MM.1S (cell line): ENCODE measurements around the gene SHISA5.

Source experiments
- DNase-seq: peaks from one replicate; pipeline ENCODE4 v3.0.0-alpha.2; 2015
- H2AFZ ChIP-seq: fragments of 300-600 bp; sonication (generic); 2 replicates; pipeline ENCODE4 v1.6.0; 2016; ENCODE audit warnings: antibody characterized with exemption, low read length
- H3F3A ChIP-seq: fragments of 300-600 bp; sonication (generic); 2 replicates; pipeline ENCODE4 v1.6.1; 2016; ENCODE audit warnings: mild to moderate bottlenecking, antibody characterized with exemption, low read length, moderate library complexity, mixed read lengths; ENCODE audit not compliant: insufficient read depth
- H3K27ac ChIP-seq: fragments of 300-600 bp; sonication (generic); 2 replicates; pipeline ENCODE4 v1.5.1; 2016; ENCODE audit warnings: mild to moderate bottlenecking, low read length
- H3K27me3 ChIP-seq: fragments of 300-600 bp; sonication (generic); replicated peaks from 2 replicates; pipeline ENCODE4 v1.6.0; 2016; ENCODE audit warnings: low read length; ENCODE audit not compliant: insufficient read depth
- H3K36me3 ChIP-seq: fragments of 300-600 bp; sonication (generic); replicated peaks from 2 replicates; pipeline ENCODE4 v1.6.1; 2016; ENCODE audit warnings: mild to moderate bottlenecking, low read length, mixed read lengths; ENCODE audit not compliant: insufficient read depth
- H3K4me1 ChIP-seq: fragments of 300-600 bp; sonication (generic); 2 replicates; pipeline ENCODE4 v1.6.1; 2016; ENCODE audit warnings: low read length, mixed read lengths
- H3K4me2 ChIP-seq: fragments of 300-600 bp; sonication (generic); 2 replicates; pipeline ENCODE4 v1.6.0; 2016; ENCODE audit warnings: low read depth, low read length
- H3K4me3 ChIP-seq: fragments of 300-600 bp; sonication (generic); 2 replicates; pipeline ENCODE4 v1.5.1; 2016; ENCODE audit warnings: low read length, mixed read lengths
- H3K79me2 ChIP-seq: fragments of 300-600 bp; sonication (generic); 2 replicates; pipeline ENCODE4 v1.6.1; 2016; ENCODE audit warnings: mixed run types, low read length, mixed read lengths
- H3K9ac ChIP-seq: fragments of 300-600 bp; sonication (generic); 2 replicates; pipeline ENCODE4 v1.6.1; 2016; ENCODE audit warnings: low read length, mixed read lengths
- H3K9me2 ChIP-seq: fragments of 300-600 bp; sonication (generic); replicated peaks from 2 replicates; pipeline ENCODE4 v1.6.1; 2016; ENCODE audit warnings: mild to moderate bottlenecking, low read length, mixed read lengths; ENCODE audit not compliant: insufficient read depth
- H3K9me3 ChIP-seq: fragments of 300-600 bp; sonication (generic); replicated peaks from 2 replicates; pipeline ENCODE4 v1.6.1; 2016; ENCODE audit warnings: mild to moderate bottlenecking, low read length, mixed read lengths; ENCODE audit not compliant: insufficient read depth
- H4K20me1 ChIP-seq: fragments of 300-600 bp; sonication (generic); 2 replicates; pipeline ENCODE4 v1.6.1; 2016; ENCODE audit warnings: mild to moderate bottlenecking, low read length, moderate library complexity, mixed read lengths; ENCODE audit not compliant: insufficient read depth
- CTCF ChIP-seq: fragments of 300-600 bp; sonication (generic); IDR thresholded peaks from 2 replicates; pipeline ENCODE4 v1.5.1; 2016; ENCODE audit warnings: antibody characterized with exemption, low read length, mixed read lengths
- EZH2 ChIP-seq: fragments of 300-600 bp; sonication (generic); optimal IDR thresholded peaks from 2 replicates; pipeline ENCODE3; 2017; ENCODE audit warnings: low read depth, mild to moderate bottlenecking, antibody characterized with exemption, low read length, mixed read lengths
- EZH2phosphoT487 ChIP-seq: fragments of 300-600 bp; sonication (generic); IDR thresholded peaks from 2 replicates; pipeline ENCODE4 v1.6.1; 2018; ENCODE audit warnings: antibody characterized with exemption, low read length

The SHISA5 gene

GRCh38 chr3:48500656-48501055, 3.3 kb downstream of the SHISA5 start:
- H3K36me3 ChIP-seq, result no peaks in the 10 kb centered on the region
- no peaks in the 10 kb centered on the region for H3F3A ChIP-seq
- H3K4me2 ChIP-seq, result no peak overlapping the region
- no peak for TF ChIP-seq EZH2phosphoT487
- TF ChIP-seq CTCF, result no peak
- no peak for TF ChIP-seq EZH2
- DNase-seq, result no peak
- no peaks in the 10 kb centered on the region for H3K9me2 ChIP-seq
- no peak overlapping the region for H3K27ac ChIP-seq
- no peaks in the 10 kb centered on the region for H3K9me3 ChIP-seq
- H3K9ac ChIP-seq, result no peak overlapping the region
- H4K20me1 ChIP-seq, result no peaks in the 10 kb centered on the region
- H3K79me2 ChIP-seq, result no peaks in the 10 kb centered on the region
- peaks cover 23% of the 10 kb centered on the region for H3K27me3 ChIP-seq
- no peak overlapping the region for H3K4me3 ChIP-seq
- H3K4me1 ChIP-seq, result no peaks in the 10 kb centered on the region
- no peak overlapping the region for H2AFZ ChIP-seq

- Histone ChIP-seq H3K79me2 (no peaks in the 10 kb centered on the region), H3K27me3 (no peaks in the 10 kb centered on the region), H3K36me3 (no peaks in the 10 kb centered on the region), H3K9ac (no peak overlapping the region), H3K4me2 (no peak overlapping the region), H3K9me2 (no peaks in the 10 kb centered on the region), H3K4me3 (no peak overlapping the region), H3K27ac (no peak overlapping the region), H3K9me3 (no peaks in the 10 kb centered on the region), H3F3A (no peaks in the 10 kb centered on the region), H4K20me1 (no peaks in the 10 kb centered on the region), H2AFZ (no peak overlapping the region), H3K4me1 (peaks cover 5% of the 10 kb centered on the region; the same call in 1 of the 2 replicates)
- TF ChIP-seq EZH2phosphoT487, result no peak
- TF ChIP-seq EZH2, result no peak
- TF ChIP-seq CTCF, result no peak
- no peak for DNase-seq
Measured at GRCh38 chr3:48493203-48493501, 10.8 kb downstream of the SHISA5 start.

DNA sequence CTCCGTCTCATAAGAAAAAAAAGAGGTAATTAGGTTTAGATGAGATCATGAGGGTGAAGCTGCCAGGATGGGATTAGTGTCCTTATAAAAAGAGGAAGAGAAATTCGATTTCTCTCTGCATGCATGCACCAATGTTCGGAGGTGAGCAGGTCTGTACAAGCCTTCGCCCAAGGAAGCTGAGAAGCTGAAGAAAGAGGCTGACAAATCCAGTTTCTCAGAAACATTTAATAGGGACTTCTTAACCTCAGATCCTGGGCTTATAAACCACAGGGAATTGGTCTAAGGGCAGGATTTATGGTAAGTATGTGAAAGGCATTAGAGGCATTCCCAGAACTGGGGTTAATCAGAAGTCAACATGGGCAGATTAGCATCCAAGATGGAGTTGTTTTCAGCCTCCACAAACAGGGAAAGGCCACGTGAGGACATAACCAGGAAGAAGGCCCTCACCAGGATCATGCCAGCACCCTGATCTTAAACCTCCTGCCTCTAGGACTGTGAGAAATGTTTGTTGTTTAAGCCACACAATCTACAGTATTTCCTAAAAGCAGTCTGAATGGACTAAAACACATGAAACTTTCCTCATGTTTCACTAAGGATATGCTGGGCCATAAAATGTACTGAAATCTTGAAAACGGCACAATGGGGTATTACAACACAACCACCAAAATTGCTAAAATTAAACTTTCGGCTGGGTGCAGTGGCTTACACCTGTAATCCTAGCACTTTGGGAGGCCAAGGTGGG, 11.3 kb downstream of the SHISA5 start:
- Histone ChIP-seq H3K9me3 (no peaks in the 10 kb centered on the region), H3K4me2 (no peak overlapping the region), H3K27me3 (0 out of 2 replicates have a peak, but pooled peaks cover 3% of the 10 kb centered on the region), H3K4me3 (no peak overlapping the region), H3F3A (no peaks in the 10 kb centered on the region), H3K4me1 (peaks cover 5% of the 10 kb centered on the region; the same call in 1 of the 2 replicates), H3K79me2 (no peaks in the 10 kb centered on the region), H4K20me1 (no peaks in the 10 kb centered on the region), H3K27ac (no peak overlapping the region), H2AFZ (0 out of 2 replicates have a peak overlapping the region, but pooled peaks have one; percentile 45), H3K9ac (no peak overlapping the region), H3K9me2 (no peaks in the 10 kb centered on the region), H3K36me3 (no peaks in the 10 kb centered on the region)
- DNase-seq, result no peak
- TF ChIP-seq EZH2phosphoT487 (no peak), EZH2 (no peak), CTCF (no peak)
